HCT116 (cell line): ENCODE measurements around the gene RNF32. TPM values are rescaled to one million over a fixed set of nuclear protein-coding genes. Genes with fewer than 3 reads are reported as not detected.

Source experiments
- ATAC-seq: fragments of 200-7000 bp; cut with Tn5 transposase; 2 replicates; pipeline ENCODE4 v1.9.1; 2020; ENCODE audit warnings: mild to moderate bottlenecking, moderate library complexity
- BruUV-seq: library from RNA; stranded (reverse); fragments of 400-500 nt; replicated peaks from 2 replicates; lab custom pipeline; 2021; lab: Mats Ljungman, UMichigan
- CTCF ChIA-PET: fragments of 300-600 bp; sonication (Branson Sonifier 250); formaldehyde crosslinking; loops from one replicate; lab custom pipeline; 2021; ENCODE audit warnings: antibody characterized with exemption; lab: Charles Lee
- POLR2A ChIA-PET: fragments of 300-600, 350-600 bp; sonication (Branson Sonifier 250); formaldehyde crosslinking; loops from one replicate; lab custom pipeline; 2021; ENCODE audit warnings: antibody characterized with exemption; lab: Charles Lee
- RAD21 ChIA-PET, 2 experiments: fragments of 300-600 bp; sonication (Branson Sonifier 250); formaldehyde crosslinking; loops; one replicate each; lab custom pipeline; 2023; ENCODE audit warnings: low total read pairs in 2 of 2; ENCODE audit not compliant: uncharacterized antibody in 2 of 2, unreplicated experiment in 2 of 2, low non-redundant PET in 1 of 2; lab: Charles Lee
- DNase-seq: peaks from one replicate; pipeline ENCODE4 v3.0.0-alpha.2; 2010; ENCODE audit warnings: low read depth, low spot score
- H2AFZ ChIP-seq: fragments of 200-600 bp; shearing (Covaris generic), sonication (generic); 2 replicates; pipeline ENCODE4 v1.6.1; 2017; ENCODE audit warnings: low read depth, mixed run types, mixed read lengths, antibody characterized with exemption, low read length; ENCODE audit not compliant: poor library complexity, severe bottlenecking
- H3K27ac ChIP-seq: 2 replicates; pipeline ENCODE4 v1.5.1; 2012; ENCODE audit warnings: low read depth, low read length
- H3K27me3 ChIP-seq: fragments of 200-600 bp; sonication (generic); 2 replicates; pipeline ENCODE4 v1.6.1; 2016; ENCODE audit warnings: mixed run types, low read length, mixed read lengths; ENCODE audit not compliant: insufficient read depth
- H3K36me3 ChIP-seq, 2 experiments: fragments of 200-500 bp in 1 of 2; fragments of 200-600 bp in 1 of 2; sonication (Bioruptor generic) in 1 of 2; sonication (generic) in 1 of 2; 2 replicates each; pipeline versions ENCODE4 v1.5.1 to v1.6.1; 2014 to 2016; ENCODE audit warnings: low read length in 2 of 2, inconsistent platforms in 1 of 2, mixed read lengths in 1 of 2, mixed run types in 1 of 2; ENCODE audit not compliant: insufficient read depth in 2 of 2, control insufficient read depth in 1 of 2
- H3K4me1 ChIP-seq, 2 experiments: fragments of 200-600 bp in 1 of 2; sonication (generic) in 1 of 2; 2 replicates each; pipeline versions ENCODE4 v1.5.1 to v1.6.1; 2012 to 2017; ENCODE audit warnings: low read length in 2 of 2, inconsistent platforms in 1 of 2, mild to moderate bottlenecking in 1 of 2, mixed read lengths in 1 of 2, mixed run types in 1 of 2, moderate library complexity in 1 of 2; ENCODE audit not compliant: insufficient read depth in 2 of 2, control insufficient read depth in 1 of 2
- H3K4me2 ChIP-seq: fragments of 200-600 bp; sonication (generic); 2 replicates; pipeline ENCODE4 v1.6.1; 2017; ENCODE audit warnings: mixed run types, low read length, mixed read lengths
- H3K4me3 ChIP-seq, 2 experiments: fragments of 200-600 bp in 1 of 2; sonication (generic) in 1 of 2; replicated peaks in 1 of 2; 2 replicates each; pipeline ENCODE4 v1.5.1; 2011 to 2016; ENCODE audit warnings: low read length in 2 of 2, control low read depth in 1 of 2, low read depth in 1 of 2, mild to moderate bottlenecking in 1 of 2, mixed read lengths in 1 of 2, mixed run types in 1 of 2
- H3K79me2 ChIP-seq: fragments of 200-600 bp; sonication (generic); 2 replicates; pipeline ENCODE4 v1.6.1; 2017; ENCODE audit warnings: mild to moderate bottlenecking, mixed run types, low read length, moderate library complexity, mixed read lengths; ENCODE audit not compliant: insufficient read depth
- H3K9ac ChIP-seq: fragments of 200-600 bp; sonication (generic); 2 replicates; pipeline ENCODE4 v1.6.1; 2016; ENCODE audit warnings: low read length, mixed read lengths
- H3K9me2 ChIP-seq: fragments of 200-600 bp; sonication (generic), shearing (Covaris generic); 2 replicates; pipeline ENCODE4 v1.6.1; 2017; ENCODE audit warnings: mixed run types, mild to moderate bottlenecking, moderate library complexity; ENCODE audit not compliant: insufficient read depth
- H3K9me3 ChIP-seq, 2 experiments: fragments of 200-500 bp in 1 of 2; fragments of 200-600 bp in 1 of 2; sonication (Bioruptor generic) in 1 of 2; sonication (generic) in 1 of 2; 2 replicates each; pipeline ENCODE4 v1.6.1; 2014 to 2017; ENCODE audit warnings: low read length in 2 of 2, mixed read lengths in 2 of 2, inconsistent platforms in 1 of 2, low read depth in 1 of 2, mild to moderate bottlenecking in 1 of 2, mixed run types in 1 of 2, moderate library complexity in 1 of 2; ENCODE audit not compliant: control insufficient read depth in 1 of 2, insufficient read depth in 1 of 2
- H4K20me1 ChIP-seq: fragments of 200-600 bp; sonication (generic), shearing (Covaris generic); 2 replicates; pipeline ENCODE4 v1.6.1; 2017; ENCODE audit warnings: mixed run types, mild to moderate bottlenecking, moderate library complexity; ENCODE audit not compliant: insufficient read depth
- ATF3 ChIP-seq: IDR thresholded peaks from 2 replicates; pipeline ENCODE4 v1.6.1; 2012
- CTCF ChIP-seq, 3 experiments: fragments of 200-600 bp in 1 of 3; sonication (generic) in 1 of 3; IDR thresholded peaks in 2 of 3; conservative IDR thresholded peaks in 1 of 3; 2 replicates each; pipeline ENCODE4 v1.5.1; 2012 to 2017; ENCODE audit warnings: low read depth in 2 of 3, low read length in 2 of 3, antibody characterized with exemption in 1 of 3, borderline replicate concordance in 1 of 3, control low read depth in 1 of 3, mild to moderate bottlenecking in 1 of 3, mixed read lengths in 1 of 3, mixed run types in 1 of 3, moderate library complexity in 1 of 3; ENCODE audit not compliant: insufficient read depth in 1 of 3
- EGR1 ChIP-seq: IDR thresholded peaks from 2 replicates; pipeline ENCODE4 v1.6.1; 2012; ENCODE audit warnings: low read depth
- ELF1 ChIP-seq: IDR thresholded peaks from 2 replicates; pipeline ENCODE4 v1.6.1; 2012; ENCODE audit warnings: low read depth, borderline replicate concordance
- EZH2 ChIP-seq: fragments of 200-600 bp; sonication (generic); IDR thresholded peaks from 2 replicates; pipeline ENCODE4 v1.6.1; 2017; ENCODE audit warnings: antibody characterized with exemption, mixed run types
- EZH2phosphoT487 ChIP-seq: fragments of 200-600 bp; IDR thresholded peaks from 2 replicates; pipeline ENCODE4 v1.6.1; 2018; ENCODE audit warnings: antibody characterized with exemption, borderline replicate concordance
- FOSL1 ChIP-seq: IDR thresholded peaks from 2 replicates; pipeline ENCODE4 v1.6.1; 2012; ENCODE audit warnings: low read depth
- JUND ChIP-seq: IDR thresholded peaks from 2 replicates; pipeline ENCODE4 v1.6.1; 2012
- MAX ChIP-seq: IDR thresholded peaks from 2 replicates; pipeline ENCODE4 v1.6.1; 2012
- POLR2A ChIP-seq: IDR thresholded peaks from 2 replicates; pipeline ENCODE4 v1.7.0; 2011; ENCODE audit warnings: borderline replicate concordance; ENCODE audit not compliant: insufficient read depth, insufficient read length; ENCODE audit errors: extremely low read depth
- POLR2AphosphoS5 ChIP-seq: IDR thresholded peaks from 2 replicates; pipeline ENCODE4 v1.6.1; 2011; ENCODE audit warnings: mild to moderate bottlenecking, low read depth, low read length, moderate library complexity
- SIN3A ChIP-seq: IDR thresholded peaks from 2 replicates; pipeline ENCODE4 v1.6.1; 2012; ENCODE audit warnings: low read depth
- SP1 ChIP-seq: IDR thresholded peaks from 2 replicates; pipeline ENCODE4 v1.6.1; 2012; ENCODE audit warnings: low read depth
- TCF7L2 ChIP-seq: IDR thresholded peaks from 2 replicates; pipeline ENCODE4 v1.7.0; 2011; ENCODE audit warnings: borderline replicate concordance, inconsistent platforms; ENCODE audit not compliant: insufficient read depth, insufficient read length; ENCODE audit errors: extremely low read depth
- YY1 ChIP-seq: IDR thresholded peaks from 2 replicates; pipeline ENCODE4 v1.6.1; 2011; ENCODE audit warnings: low read length, low read depth, moderate library complexity, mild to moderate bottlenecking; ENCODE audit not compliant: insufficient replicate concordance; ENCODE audit errors: extremely low read depth
- ZBTB33 ChIP-seq: IDR thresholded peaks from 2 replicates; pipeline ENCODE4 v1.6.1; 2011; ENCODE audit warnings: mild to moderate bottlenecking, low read length, moderate library complexity; ENCODE audit not compliant: insufficient replicate concordance; ENCODE audit errors: extremely low read depth
- ZFX ChIP-seq: fragments of 450-650 bp; IDR thresholded peaks from 2 replicates; pipeline ENCODE4 v1.6.1; 2017
- intact Hi-C: fragments of 100-400 bp; cut with micrococcal nuclease; formaldehyde crosslinking; loops from 2 replicates; pipeline ENCODE4 v1.10.0; 2022
- total RNA-seq: library from RNA; stranded (reverse); gene quantifications from one replicate; pipeline ENCODE4 v1.2.1, GENCODE V29; 2021; ENCODE audit not compliant: unreplicated experiment

Gene RNF32
- total RNA-seq, 1 experiment from 2014 or later: 3.4 TPM

GRCh38 chr7:156602283-156602682 lies 38.3 kb upstream of the RNF32 start:
- RAD21 ChIA-PET: no interaction called here
- Histone ChIP-seq H2AFZ (no peak overlapping the region), H4K20me1 (no peaks in the 10 kb centered on the region), H3K79me2 (no peaks in the 10 kb centered on the region), H3K27ac (no peak overlapping the region), H3K4me1 (peaks cover 0 to 8% of the 10 kb centered on the region in 2 experiments; a peak in 2 of 4 replicates), H3K9me3 (no peaks in the 10 kb centered on the region), H3K9ac (no peak overlapping the region), H3K9me2 (no peaks in the 10 kb centered on the region), H3K36me3 (no peaks in the 10 kb centered on the region), H3K27me3 (no peaks in the 10 kb centered on the region), H3K4me3 (no peak overlapping the region), H3K4me2 (no peak overlapping the region)
- TF ChIP-seq SP1: no peak
- TF ChIP-seq YY1: no peak
- TF ChIP-seq EZH2: no peak
- intact Hi-C loops: no loop called here
- CTCF ChIA-PET: no interaction called here
- no peak for DNase-seq
- no TSS peak for BruUV-seq
- POLR2A ChIA-PET: no interaction called here
- ATAC-seq: no peak

- Histone ChIP-seq H3K4me1 (peaks cover 0 to 8% of the 10 kb centered on the region in 2 experiments; a peak in 2 of 4 replicates), H3K27me3 (no peaks in the 10 kb centered on the region), H4K20me1 (no peaks in the 10 kb centered on the region), H3K27ac (no peak overlapping the region), H3K9me2 (no peaks in the 10 kb centered on the region), H3K9ac (no peak overlapping the region), H3K4me2 (no peak overlapping the region), H3K9me3 (no peaks in the 10 kb centered on the region), H3K4me3 (no peak overlapping the region), H3K79me2 (no peaks in the 10 kb centered on the region), H3K36me3 (no peaks in the 10 kb centered on the region), H2AFZ (no peak overlapping the region)
- ChIA-PET POLR2A (no interaction called here), CTCF (no interaction called here), RAD21 (no interaction called here)
- TF ChIP-seq EGR1: no peak
- TF ChIP-seq CTCF (IDR thresholded peaks at IDR 0.05 in 2 of 3, conservative IDR thresholded peaks at IDR 0.05 in 1 of 3; ENCODE audit: borderline replicate concordance in 1 of 3, insufficient read depth in 1 of 3, low read depth in 2 of 3, low read length in 2 of 3): no peak
- TF ChIP-seq SIN3A: no peak
- TF ChIP-seq TCF7L2: no peak
- TF ChIP-seq MAX: no peak
- TF ChIP-seq EZH2phosphoT487: no peak
- TF ChIP-seq ZBTB33: no peak
- TF ChIP-seq POLR2A: no peak
- TF ChIP-seq POLR2AphosphoS5: no peak
- no peak for TF ChIP-seq SP1
- TF ChIP-seq ELF1: no peak
- no peak for TF ChIP-seq FOSL1
- TF ChIP-seq ZFX: no peak
- TF ChIP-seq JUND: no peak
- no peak for TF ChIP-seq ATF3
- DNase-seq (no peak), ATAC-seq (no peak)
- BruUV-seq: no TSS peak
- intact Hi-C loops: no loop called here
Measured at GRCh38 chr7:156603011-156603410, 37.6 kb upstream of the RNF32 start.
